Ureter (tissue), 1 donor: ENCODE measurements around the gene CPNE7. TPM values are rescaled to one million over a fixed set of nuclear protein-coding genes. Genes with fewer than 3 reads are reported as not detected.
"Not testable (repeated sequence)": the region's sequence is repeated elsewhere in the genome, so short reads cannot be mapped to it uniquely, and the experiment has no call there.

ENCODE experiments used
- DNase-seq: peaks from one replicate; pipeline ENCODE4 v3.0.0-alpha.2; 2020; ENCODE audit warnings: low spot score
- total RNA-seq: library from RNA; stranded (reverse); gene quantifications from one replicate; pipeline ENCODE4 v1.2.4, GENCODE V29; 2023
- donor health status: DM: yes; HTN: yes; CAD: no.

CPNE7 gene
- total RNA-seq, 1 donor from 2014 or later, result 16.2 TPM

GRCh38 chr16:89623511-89624261 lies 48.1 kb downstream of the CPNE7 start:
- DNase-seq, result no peak

- DNase-seq, result no peak
Observed at GRCh38 chr16:89624777-89625761, 49.5 kb downstream of the CPNE7 start.

- no peak for DNase-seq
Observed at GRCh38 chr16:89629827-89630610, 54.5 kb downstream of the CPNE7 start.

GRCh38 chr16:89633064-89633631 lies 57.6 kb downstream of the CPNE7 start:
- DNase-seq, result no peak

- DNase-seq, result not testable (repeated sequence)
Observed at GRCh38 chr16:89634463-89635385, 59.2 kb downstream of the CPNE7 start.

GRCh38 chr16:89636663-89637062 lies 61.1 kb downstream of the CPNE7 start:
- no peak for DNase-seq

GRCh38 chr16:89637379-89637778 lies 61.8 kb downstream of the CPNE7 start:
- no peak for DNase-seq

- no peak for DNase-seq
Observed at GRCh38 chr16:89638455-89638854, 62.9 kb downstream of the CPNE7 start.

GRCh38 chr16:89639385-89639784 lies 63.8 kb downstream of the CPNE7 start:
- DNase-seq, result no peak

- no peak for DNase-seq
Observed at GRCh38 chr16:89641458-89642119, 66.0 kb downstream of the CPNE7 start.

- no peak for DNase-seq
Observed at GRCh38 chr16:89642574-89642973, 67.0 kb downstream of the CPNE7 start.

GRCh38 chr16:89643769-89644300 lies 68.3 kb downstream of the CPNE7 start:
- no peak for DNase-seq

GRCh38 chr16:89645122-89645521 lies 69.6 kb downstream of the CPNE7 start:
- no peak for DNase-seq

- no peak for DNase-seq
Observed at GRCh38 chr16:89646270-89646669, 70.7 kb downstream of the CPNE7 start.

Other genes with a start within 250 kb of the CPNE7 start
- gene ANKRD11, start 85.2 kb upstream of the CPNE7 start, total RNA-seq, result 258 TPM
- gene SPG7, start 67.4 kb upstream of the CPNE7 start, total RNA-seq, result 132 TPM
- gene RPL13, start 15.1 kb upstream of the CPNE7 start, total RNA-seq, result 2,389 TPM
- gene DPEP1, start 37.9 kb downstream of the CPNE7 start, total RNA-seq, result 0.75 TPM
- gene CHMP1A, start 82.0 kb downstream of the CPNE7 start, total RNA-seq, result 84.7 TPM
- gene SPATA33, start 82.1 kb downstream of the CPNE7 start, total RNA-seq, result 7.4 TPM
- 89.8 TPM for gene CDK10, start 110.9 kb downstream of the CPNE7 start, total RNA-seq
- gene SPATA2L, start 125.9 kb downstream of the CPNE7 start, total RNA-seq, result 7.7 TPM
- 17.7 TPM for gene VPS9D1, start 145.1 kb downstream of the CPNE7 start, total RNA-seq
- gene ZNF276, start 145.8 kb downstream of the CPNE7 start, total RNA-seq, result 44.1 TPM
- gene FANCA, start 240.9 kb downstream of the CPNE7 start, total RNA-seq, result 8.1 TPM